ENCODE data around the gene ZKSCAN8. TPM values are rescaled to one million over a fixed set of nuclear protein-coding genes. Genes with fewer than 3 reads are reported as not detected.

The ZKSCAN8 gene
- total RNA-seq, 1 experiment from 2014 or later, result 12.0 TPM

DNA sequence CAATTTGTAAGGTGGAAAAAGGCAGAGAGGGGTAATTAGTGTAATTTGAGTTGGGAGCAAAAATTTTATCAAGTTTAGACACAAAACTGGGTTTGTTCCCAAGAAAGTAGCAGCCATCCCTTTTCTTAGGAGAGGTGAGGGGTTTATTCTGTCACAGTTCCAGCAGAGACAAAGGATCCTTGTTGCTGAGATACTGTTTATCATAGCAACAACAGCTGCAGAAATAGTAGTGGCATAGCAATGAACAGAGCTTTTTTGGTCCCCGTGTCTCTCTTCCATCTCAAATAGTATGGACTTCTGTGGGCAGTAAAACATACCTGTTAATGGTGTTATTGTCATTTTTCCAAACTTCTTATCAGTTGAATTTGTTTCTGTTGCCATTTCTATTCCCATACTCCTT lies 23.9 kb downstream of the ZKSCAN8 start:
- H2AFZ ChIP-seq (ENCODE audit: low read length), result no peak overlapping the region
- no TSS peak for BruUV-seq (replicated peaks)
- no peaks in the 10 kb centered on the region for H3K27me3 ChIP-seq (ENCODE audit: low read length)
- H3K9ac ChIP-seq (ENCODE audit: low read length), result no peak overlapping the region
- no peaks in the 10 kb centered on the region for H3K9me3 ChIP-seq (ENCODE audit: low read length)
- TF ChIP-seq EZH2phosphoT487 (IDR thresholded peaks at IDR 0.05; ENCODE audit: borderline replicate concordance, low read length), result no peak
- TF ChIP-seq, protein P1, sequence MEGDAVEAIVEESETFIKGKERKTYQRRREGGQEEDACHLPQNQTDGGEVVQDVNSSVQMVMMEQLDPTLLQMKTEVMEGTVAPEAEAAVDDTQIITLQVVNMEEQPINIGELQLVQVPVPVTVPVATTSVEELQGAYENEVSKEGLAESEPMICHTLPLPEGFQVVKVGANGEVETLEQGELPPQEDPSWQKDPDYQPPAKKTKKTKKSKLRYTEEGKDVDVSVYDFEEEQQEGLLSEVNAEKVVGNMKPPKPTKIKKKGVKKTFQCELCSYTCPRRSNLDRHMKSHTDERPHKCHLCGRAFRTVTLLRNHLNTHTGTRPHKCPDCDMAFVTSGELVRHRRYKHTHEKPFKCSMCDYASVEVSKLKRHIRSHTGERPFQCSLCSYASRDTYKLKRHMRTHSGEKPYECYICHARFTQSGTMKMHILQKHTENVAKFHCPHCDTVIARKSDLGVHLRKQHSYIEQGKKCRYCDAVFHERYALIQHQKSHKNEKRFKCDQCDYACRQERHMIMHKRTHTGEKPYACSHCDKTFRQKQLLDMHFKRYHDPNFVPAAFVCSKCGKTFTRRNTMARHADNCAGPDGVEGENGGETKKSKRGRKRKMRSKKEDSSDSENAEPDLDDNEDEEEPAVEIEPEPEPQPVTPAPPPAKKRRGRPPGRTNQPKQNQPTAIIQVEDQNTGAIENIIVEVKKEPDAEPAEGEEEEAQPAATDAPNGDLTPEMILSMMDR (conservative IDR thresholded peaks at IDR 0.05; ENCODE audit: low read depth, low read length), result no peak
- TF ChIP-seq EZH2 (IDR thresholded peaks at IDR 0.05; ENCODE audit: low read length, unreplicated experiment), result no peak
- no peaks in the 10 kb centered on the region for H3F3A ChIP-seq (ENCODE audit: low read length, unreplicated experiment)
- 0 out of 2 replicates have a peak, but pooled peaks cover 5% of the 10 kb centered on the region for H3K4me1 ChIP-seq (ENCODE audit: insufficient read depth, low read length)
- intact Hi-C loops (cut with micrococcal nuclease), result no loop called here
- no peak overlapping the region for H3K4me3 ChIP-seq (ENCODE audit: low read length)
- H3K27ac ChIP-seq (ENCODE audit: low read length), result no peak overlapping the region
- H3K4me2 ChIP-seq (ENCODE audit: low read length), result no peak overlapping the region
- H4K20me1 ChIP-seq (ENCODE audit: low read length), result no peaks in the 10 kb centered on the region
- H3K36me3 ChIP-seq (ENCODE audit: low read depth, low read length), result no peaks in the 10 kb centered on the region
- DNase-seq (no peak), ATAC-seq (no peak)
- no peaks in the 10 kb centered on the region for H3K79me2 ChIP-seq (ENCODE audit: low read length)
- ChIA-PET CTCF (no interaction called here), POLR2A (ENCODE audit: unreplicated experiment) (no interaction called here)
- no peaks in the 10 kb centered on the region for H3K9me2 ChIP-seq (replicated peaks; ENCODE audit: low read length)

DNA sequence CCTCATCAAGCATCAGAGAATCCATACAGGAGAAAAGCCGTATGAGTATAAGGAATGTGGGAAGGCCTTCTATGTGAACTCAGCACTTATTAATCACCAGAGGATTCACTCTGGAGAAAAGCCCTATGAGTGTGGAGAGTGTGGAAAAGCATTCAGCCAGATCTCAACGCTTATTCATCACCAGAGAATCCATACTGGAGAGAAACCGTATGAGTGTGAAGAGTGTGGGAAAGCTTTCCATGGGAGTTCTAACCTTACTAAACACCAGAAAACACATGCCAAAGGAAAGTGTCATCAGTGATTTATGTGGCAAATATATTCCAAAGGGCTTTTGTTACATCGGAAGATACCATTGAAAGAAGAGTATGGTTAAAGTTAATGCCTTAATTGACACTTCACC lies 25.4 kb downstream of the ZKSCAN8 start:
- DNase-seq, result peak; percentile 59

DNA sequence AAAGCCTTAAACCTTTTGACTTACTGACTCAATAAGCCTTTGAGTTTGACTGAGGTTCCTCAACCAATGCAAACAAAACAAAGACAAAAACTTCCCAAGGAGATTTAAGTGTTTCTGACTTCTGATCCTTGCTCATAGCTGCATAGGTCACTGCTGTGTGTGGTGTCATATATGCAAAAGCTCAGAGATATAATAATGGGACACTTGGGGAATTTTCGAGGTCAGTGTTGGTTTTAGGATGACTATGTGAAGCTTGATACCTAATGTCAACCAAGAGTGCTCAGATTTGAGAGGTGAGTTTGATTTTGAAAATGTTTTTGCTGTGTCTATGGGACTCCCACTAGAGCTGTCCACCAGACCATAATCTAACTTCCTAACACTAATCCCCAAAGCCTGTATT lies 26.2 kb downstream of the ZKSCAN8 start:
- Histone ChIP-seq H3K27me3 (ENCODE audit: low read length) (no peaks in the 10 kb centered on the region), H3K4me3 (ENCODE audit: low read length) (no peak overlapping the region), H4K20me1 (ENCODE audit: low read length) (no peaks in the 10 kb centered on the region), H3K9me3 (ENCODE audit: low read length) (0 out of 2 replicates have a peak, but pooled peaks cover 11% of the 10 kb centered on the region), H3K4me1 (ENCODE audit: insufficient read depth, low read length) (0 out of 2 replicates have a peak, but pooled peaks cover 5% of the 10 kb centered on the region), H3K4me2 (ENCODE audit: low read length) (no peak overlapping the region), H3K27ac (ENCODE audit: low read length) (no peak overlapping the region), H3K79me2 (ENCODE audit: low read length) (no peaks in the 10 kb centered on the region), H2AFZ (ENCODE audit: low read length) (no peak overlapping the region), H3K9me2 (replicated peaks; ENCODE audit: low read length) (no peaks in the 10 kb centered on the region), H3F3A (ENCODE audit: low read length, unreplicated experiment) (no peaks in the 10 kb centered on the region), H3K36me3 (ENCODE audit: low read depth, low read length) (no peaks in the 10 kb centered on the region), H3K9ac (ENCODE audit: low read length) (no peak overlapping the region)
- intact Hi-C loops (cut with micrococcal nuclease), result no loop called here
- POLR2A ChIA-PET (ENCODE audit: unreplicated experiment), result no interaction called here
- ATAC-seq (no peak), DNase-seq (no peak)
- no peak for TF ChIP-seq EZH2phosphoT487 (IDR thresholded peaks at IDR 0.05; ENCODE audit: borderline replicate concordance, low read length)
- TF ChIP-seq EZH2 (IDR thresholded peaks at IDR 0.05; ENCODE audit: low read length, unreplicated experiment), result no peak
- TF ChIP-seq, protein P1 (conservative IDR thresholded peaks at IDR 0.05; ENCODE audit: low read depth, low read length), result no peak
- CTCF ChIA-PET, result no interaction called here
- BruUV-seq (replicated peaks), result no TSS peak

More for the DNA sequence above, 25.4 kb downstream of the ZKSCAN8 start:
- 0 out of 2 replicates have a peak, but pooled peaks cover 5% of the 10 kb centered on the region for H3K4me1 ChIP-seq (ENCODE audit: insufficient read depth, low read length)
- no peak overlapping the region for H3K4me3 ChIP-seq (ENCODE audit: low read length)
- peak overlapping the region; percentile 42 for H3K27ac ChIP-seq (ENCODE audit: low read length)
- ChIA-PET CTCF (no interaction called here), POLR2A (ENCODE audit: unreplicated experiment) (no interaction called here)
- no peaks in the 10 kb centered on the region for H3K9me2 ChIP-seq (replicated peaks; ENCODE audit: low read length)
- TF ChIP-seq EZH2phosphoT487 (IDR thresholded peaks at IDR 0.05; ENCODE audit: borderline replicate concordance, low read length) (no peak), EZH2 (IDR thresholded peaks at IDR 0.05; ENCODE audit: low read length, unreplicated experiment) (no peak)
- TF ChIP-seq, protein P1 (conservative IDR thresholded peaks at IDR 0.05; ENCODE audit: low read depth, low read length), result no peak
- no peak overlapping the region for H3K9ac ChIP-seq (ENCODE audit: low read length)
- 0 out of 2 replicates have a peak, but pooled peaks cover 9% of the 10 kb centered on the region for H3K9me3 ChIP-seq (ENCODE audit: low read length)
- BruUV-seq (replicated peaks), result no TSS peak
- no peaks in the 10 kb centered on the region for H3K27me3 ChIP-seq (ENCODE audit: low read length)
- H2AFZ ChIP-seq (ENCODE audit: low read length), result no peak overlapping the region
- intact Hi-C loops (cut with micrococcal nuclease), result no loop called here
- H3K79me2 ChIP-seq (ENCODE audit: low read length), result no peaks in the 10 kb centered on the region
- H3K36me3 ChIP-seq (ENCODE audit: low read depth, low read length), result no peaks in the 10 kb centered on the region
- no peaks in the 10 kb centered on the region for H4K20me1 ChIP-seq (ENCODE audit: low read length)
- no peaks in the 10 kb centered on the region for H3F3A ChIP-seq (ENCODE audit: low read length, unreplicated experiment)
- H3K4me2 ChIP-seq (ENCODE audit: low read length), result no peak overlapping the region
- ATAC-seq, result no peak

All from PC-3 (cell line).